PC-9 (cell line): Measurements from ENCODE around the gene TMEM179. TPM values are rescaled to one million over a fixed set of nuclear protein-coding genes. Genes with fewer than 3 reads are reported as not detected.

Source experiments
- BruUV-seq: library from RNA; stranded (reverse); fragments of 400-500 nt; replicated peaks from 2 replicates; lab custom pipeline; 2021; lab: Mats Ljungman, UMichigan
- CTCF ChIA-PET: fragments of 300-600 bp; sonication (Branson Sonifier 250); formaldehyde crosslinking; loops from one replicate; lab custom pipeline; 2022; ENCODE audit warnings: antibody characterized with exemption; lab: Charles Lee
- POLR2A ChIA-PET: fragments of 300-600 bp; sonication (Branson Sonifier 250); formaldehyde crosslinking; loops from one replicate; lab custom pipeline; 2022; ENCODE audit warnings: antibody characterized with exemption; ENCODE audit not compliant: unreplicated experiment; lab: Charles Lee
- DNase-seq, 2 experiments: peaks; one replicate each; pipeline versions ENCODE4 v3.0.0 to v3.0.0-alpha.2; 2015 to 2022; ENCODE audit warnings: mixed read lengths in 1 of 2
- H2AFZ ChIP-seq: fragments of 200-600 bp; sonication (generic); 2 replicates; pipeline ENCODE4 v1.8.1; 2017; ENCODE audit warnings: antibody characterized with exemption
- H3F3A ChIP-seq: fragments of 200-600 bp; sonication (generic); 2 replicates; pipeline ENCODE4 v1.8.1; 2017; ENCODE audit warnings: antibody characterized with exemption, mild to moderate bottlenecking, low read depth; ENCODE audit not compliant: insufficient read depth
- H3K27ac ChIP-seq: fragments of 200-600 bp; sonication (generic); 2 replicates; pipeline ENCODE4 v1.6.1; 2016; ENCODE audit warnings: mixed run types
- H3K27me3 ChIP-seq: fragments of 200-600 bp; sonication (generic); 2 replicates; pipeline ENCODE4 v1.6.1; 2016; ENCODE audit warnings: low read depth, mixed run types; ENCODE audit not compliant: insufficient read depth
- H3K36me3 ChIP-seq: fragments of 200-600 bp; sonication (generic); 2 replicates; pipeline ENCODE4 v1.6.1; 2016; ENCODE audit warnings: low read depth, mixed run types
- H3K4me1 ChIP-seq: fragments of 200-600 bp; sonication (generic); replicated peaks from 2 replicates; pipeline ENCODE4 v1.6.1; 2016; ENCODE audit warnings: mixed run types; ENCODE audit not compliant: insufficient read depth
- H3K4me2 ChIP-seq: fragments of 200-600 bp; sonication (generic); 2 replicates; pipeline ENCODE4 v1.6.1; 2017; ENCODE audit warnings: mixed run types
- H3K4me3 ChIP-seq: fragments of 200-600 bp; sonication (generic); 2 replicates; pipeline ENCODE4 v1.6.1; 2016; ENCODE audit warnings: mixed run types
- H3K79me2 ChIP-seq: fragments of 200-600 bp; sonication (generic); 2 replicates; pipeline ENCODE4 v1.6.1; 2017; ENCODE audit warnings: low read depth, mixed run types
- H3K9me2 ChIP-seq: fragments of 200-600 bp; sonication (generic); 2 replicates; pipeline ENCODE4 v1.8.1; 2017; ENCODE audit warnings: mild to moderate bottlenecking; ENCODE audit not compliant: insufficient read depth
- H3K9me3 ChIP-seq: fragments of 200-600 bp; sonication (generic); 2 replicates; pipeline ENCODE4 v1.8.1; 2016; ENCODE audit warnings: low read depth; ENCODE audit not compliant: insufficient read depth
- H4K20me1 ChIP-seq: fragments of 200-600 bp; sonication (generic); 2 replicates; pipeline ENCODE4 v1.8.1; 2017; ENCODE audit not compliant: insufficient read depth
- CTCF ChIP-seq: fragments of 200-600 bp; sonication (generic); conservative IDR thresholded peaks from 2 replicates; pipeline ENCODE4 v1.6.1; 2017; ENCODE audit warnings: mixed run types, antibody characterized with exemption, mild to moderate bottlenecking, moderate library complexity
- EZH2 ChIP-seq: fragments of 200-600 bp; sonication (generic); IDR thresholded peaks from 2 replicates; pipeline ENCODE4 v1.8.0; 2017; ENCODE audit warnings: antibody characterized with exemption, low read depth
- intact Hi-C: fragments of 100-400 bp; cut with micrococcal nuclease; formaldehyde crosslinking; loops from one replicate; pipeline ENCODE4 v1.10.0; 2022; ENCODE audit not compliant: unreplicated experiment
- total RNA-seq: library from RNA; stranded (reverse); gene quantifications from 2 replicates; pipeline ENCODE4 v1.2.3, GENCODE V29; 2021

TMEM179 gene
- total RNA-seq, 1 experiment from 2014 or later: not detected

- H3K4me1 ChIP-seq: no peaks in the 10 kb centered on the region
- H3K27me3 ChIP-seq: peaks cover 86% of the 10 kb centered on the region
- H4K20me1 ChIP-seq: no peaks in the 10 kb centered on the region; the same call in 1 of the 2 replicates
- H3K4me2 ChIP-seq: no peak overlapping the region
- H3K36me3 ChIP-seq: no peaks in the 10 kb centered on the region
- no TSS peak for BruUV-seq
- TF ChIP-seq EZH2 (no peak), CTCF (no peak)
- ChIA-PET POLR2A (no interaction called here), CTCF (no interaction called here)
- no peak overlapping the region for H3K27ac ChIP-seq
- no peak overlapping the region for H3K4me3 ChIP-seq
- no peaks in the 10 kb centered on the region for H3K9me3 ChIP-seq
- no peaks in the 10 kb centered on the region for H3F3A ChIP-seq
- no peak overlapping the region for H2AFZ ChIP-seq
- no peaks in the 10 kb centered on the region for H3K9me2 ChIP-seq
- H3K79me2 ChIP-seq: no peaks in the 10 kb centered on the region
- intact Hi-C loops: no loop called here
- DNase-seq: no peak
Observed at GRCh38 chr14:104600141-104600643, 4.4 kb downstream of the TMEM179 start.

GRCh38 chr14:104599446-104599845, 5.1 kb downstream of the TMEM179 start:
- Histone ChIP-seq H3K27me3 (peaks cover 90% of the 10 kb centered on the region), H3F3A (no peaks in the 10 kb centered on the region), H3K9me3 (no peaks in the 10 kb centered on the region), H3K9me2 (no peaks in the 10 kb centered on the region), H3K4me1 (no peaks in the 10 kb centered on the region), H2AFZ (no peak overlapping the region), H3K79me2 (no peaks in the 10 kb centered on the region), H3K4me3 (no peak overlapping the region), H4K20me1 (no peaks in the 10 kb centered on the region; the same call in 1 of the 2 replicates), H3K4me2 (no peak overlapping the region), H3K36me3 (no peaks in the 10 kb centered on the region), H3K27ac (no peak overlapping the region)
- DNase-seq: no peak
- no peak for TF ChIP-seq CTCF
- TF ChIP-seq EZH2: no peak
- intact Hi-C loops: no loop called here
- POLR2A ChIA-PET: no interaction called here
- BruUV-seq: no TSS peak
- CTCF ChIA-PET: no interaction called here

- Histone ChIP-seq H3K36me3 (no peaks in the 10 kb centered on the region), H3F3A (no peaks in the 10 kb centered on the region), H3K9me3 (no peaks in the 10 kb centered on the region), H3K9me2 (no peaks in the 10 kb centered on the region), H4K20me1 (no peaks in the 10 kb centered on the region; the same call in 1 of the 2 replicates), H3K4me1 (no peaks in the 10 kb centered on the region), H3K79me2 (no peaks in the 10 kb centered on the region), H2AFZ (no peak overlapping the region), H3K4me3 (no peak overlapping the region), H3K27me3 (peaks cover 94% of the 10 kb centered on the region), H3K27ac (no peak overlapping the region), H3K4me2 (no peak overlapping the region)
- no peak for DNase-seq
- TF ChIP-seq EZH2 (no peak), CTCF (no peak)
- intact Hi-C loops: no loop called here
- ChIA-PET CTCF (no interaction called here), POLR2A (no interaction called here)
- BruUV-seq: no TSS peak
Observed at GRCh38 chr14:104598910-104599273, 5.7 kb downstream of the TMEM179 start.
